Astrocyte (in vitro differentiated cells and primary cell): ENCODE results near the gene KDF1.

Experiments used
- EZH2 ChIP-seq: IDR thresholded peaks from 2 replicates; pipeline ENCODE4 v1.6.1; 2012; ENCODE audit warnings: mild to moderate bottlenecking, low read length, inconsistent platforms; ENCODE audit not compliant: insufficient read depth
- TF ChIP-seq, protein P1 (sequence below): IDR thresholded peaks from 2 replicates; pipeline ENCODE4 v1.5.1; 2011; ENCODE audit warnings: low read depth, mild to moderate bottlenecking, inconsistent platforms, low read length, moderate library complexity; ENCODE audit not compliant: insufficient read depth

GRCh38 chr1:26996024-26996423 lies 35.8 kb upstream of the KDF1 start:
- TF ChIP-seq, protein P1, sequence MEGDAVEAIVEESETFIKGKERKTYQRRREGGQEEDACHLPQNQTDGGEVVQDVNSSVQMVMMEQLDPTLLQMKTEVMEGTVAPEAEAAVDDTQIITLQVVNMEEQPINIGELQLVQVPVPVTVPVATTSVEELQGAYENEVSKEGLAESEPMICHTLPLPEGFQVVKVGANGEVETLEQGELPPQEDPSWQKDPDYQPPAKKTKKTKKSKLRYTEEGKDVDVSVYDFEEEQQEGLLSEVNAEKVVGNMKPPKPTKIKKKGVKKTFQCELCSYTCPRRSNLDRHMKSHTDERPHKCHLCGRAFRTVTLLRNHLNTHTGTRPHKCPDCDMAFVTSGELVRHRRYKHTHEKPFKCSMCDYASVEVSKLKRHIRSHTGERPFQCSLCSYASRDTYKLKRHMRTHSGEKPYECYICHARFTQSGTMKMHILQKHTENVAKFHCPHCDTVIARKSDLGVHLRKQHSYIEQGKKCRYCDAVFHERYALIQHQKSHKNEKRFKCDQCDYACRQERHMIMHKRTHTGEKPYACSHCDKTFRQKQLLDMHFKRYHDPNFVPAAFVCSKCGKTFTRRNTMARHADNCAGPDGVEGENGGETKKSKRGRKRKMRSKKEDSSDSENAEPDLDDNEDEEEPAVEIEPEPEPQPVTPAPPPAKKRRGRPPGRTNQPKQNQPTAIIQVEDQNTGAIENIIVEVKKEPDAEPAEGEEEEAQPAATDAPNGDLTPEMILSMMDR, result no peak
- no peak for TF ChIP-seq EZH2
